Measurements from ENCODE around the gene NR6A1.

GRCh38 chr9:124570942-124571666, 200.0 kb downstream of the NR6A1 start:
- TF ChIP-seq CTCF (IDR thresholded peaks at IDR 0.05), result no peak
- TF ChIP-seq POLR2A (IDR thresholded peaks at IDR 0.05), result no peak
